GM12878 (cell line): ENCODE measurements around the gene GNG12.

Experiments used
- CREM ChIP-seq: IDR thresholded peaks from 2 replicates; pipeline ENCODE4 v1.6.1; 2014; ENCODE audit warnings: antibody characterized with exemption, low read depth
- MLLT1 ChIP-seq: fragments of 450-650 bp; IDR thresholded peaks from 2 replicates; pipeline ENCODE4 v1.6.1; 2016; ENCODE audit warnings: mild to moderate bottlenecking
- MTA2 ChIP-seq: fragments of 450-650 bp; IDR thresholded peaks from 2 replicates; pipeline ENCODE4 v1.6.1; 2016; ENCODE audit warnings: low read depth, mild to moderate bottlenecking, moderate library complexity
- SMC3 ChIP-seq: IDR thresholded peaks from 2 replicates; pipeline ENCODE4 v1.6.1; 2011; ENCODE audit warnings: low read length, improper control_type of control experiment, borderline replicate concordance
- TAF1 ChIP-seq: IDR thresholded peaks from 2 replicates; pipeline ENCODE4 v1.6.1; 2011; ENCODE audit warnings: mild to moderate bottlenecking, low read depth, low read length, borderline replicate concordance
- TF ChIP-seq, protein P1 (sequence below), 3 experiments: IDR thresholded peaks in 2 of 3; conservative IDR thresholded peaks in 1 of 3; 2 replicates each; pipeline ENCODE4 v1.5.1; 2011; ENCODE audit warnings: low read depth in 3 of 3, low read length in 3 of 3, mild to moderate bottlenecking in 3 of 3, control low read depth in 2 of 3, moderate library complexity in 2 of 3, inconsistent platforms in 1 of 3, mixed read lengths in 1 of 3; ENCODE audit not compliant: control insufficient read depth in 2 of 3, insufficient read depth in 1 of 3; ENCODE audit errors: extremely low read depth in 1 of 3

DNA sequence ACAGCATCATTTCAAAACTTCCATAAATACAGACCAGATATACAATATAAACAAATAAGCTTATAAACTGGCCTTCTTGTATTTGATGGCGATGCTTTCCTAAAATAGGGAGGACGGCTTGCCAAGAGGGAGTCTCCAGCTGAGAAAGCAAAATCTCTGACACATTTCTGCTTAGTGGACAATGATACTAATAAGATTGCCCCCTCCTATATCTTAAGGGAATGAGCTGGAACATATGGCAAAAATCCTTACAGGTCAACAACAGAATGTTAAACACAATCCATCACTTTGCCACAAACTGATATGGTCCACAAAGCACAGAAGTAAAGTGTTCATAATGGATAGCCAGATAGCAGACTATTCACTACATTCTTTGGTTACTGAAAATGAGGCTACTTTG lies 155.3 kb downstream of the GNG12 start:
- TF ChIP-seq MTA2 (no peak), SMC3 (no peak), TAF1 (no peak), CREM (no peak), MLLT1 (no peak)
- TF ChIP-seq, protein P1, sequence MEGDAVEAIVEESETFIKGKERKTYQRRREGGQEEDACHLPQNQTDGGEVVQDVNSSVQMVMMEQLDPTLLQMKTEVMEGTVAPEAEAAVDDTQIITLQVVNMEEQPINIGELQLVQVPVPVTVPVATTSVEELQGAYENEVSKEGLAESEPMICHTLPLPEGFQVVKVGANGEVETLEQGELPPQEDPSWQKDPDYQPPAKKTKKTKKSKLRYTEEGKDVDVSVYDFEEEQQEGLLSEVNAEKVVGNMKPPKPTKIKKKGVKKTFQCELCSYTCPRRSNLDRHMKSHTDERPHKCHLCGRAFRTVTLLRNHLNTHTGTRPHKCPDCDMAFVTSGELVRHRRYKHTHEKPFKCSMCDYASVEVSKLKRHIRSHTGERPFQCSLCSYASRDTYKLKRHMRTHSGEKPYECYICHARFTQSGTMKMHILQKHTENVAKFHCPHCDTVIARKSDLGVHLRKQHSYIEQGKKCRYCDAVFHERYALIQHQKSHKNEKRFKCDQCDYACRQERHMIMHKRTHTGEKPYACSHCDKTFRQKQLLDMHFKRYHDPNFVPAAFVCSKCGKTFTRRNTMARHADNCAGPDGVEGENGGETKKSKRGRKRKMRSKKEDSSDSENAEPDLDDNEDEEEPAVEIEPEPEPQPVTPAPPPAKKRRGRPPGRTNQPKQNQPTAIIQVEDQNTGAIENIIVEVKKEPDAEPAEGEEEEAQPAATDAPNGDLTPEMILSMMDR (IDR thresholded peaks at IDR 0.05 in 2 of 3, conservative IDR thresholded peaks at IDR 0.05 in 1 of 3; ENCODE audit: control insufficient read depth in 2 of 3, extremely low read depth in 1 of 3, insufficient read depth in 1 of 3, low read depth in 3 of 3, low read length in 3 of 3), result no peak
